Neural crest cell (in vitro differentiated cells): Measurements from ENCODE around the gene MEPCE. TPM values are rescaled to one million over a fixed set of nuclear protein-coding genes. Genes with fewer than 3 reads are reported as not detected.

Source experiments
- DNase-seq: peaks from one replicate; pipeline ENCODE4 v3.0.0; 2021; ENCODE audit warnings: low read depth, mixed read lengths, low spot score
- H3K27ac Mint-ChIP-seq: one replicate; pipeline ENCODE4 v1.8.0; 2021; ENCODE audit warnings: mild to moderate bottlenecking, mixed read lengths; ENCODE audit not compliant: unreplicated experiment
- H3K27me3 Mint-ChIP-seq: 2 replicates; pipeline ENCODE4 v1.8.0; 2021; ENCODE audit warnings: low read depth, mild to moderate bottlenecking, mixed read lengths
- H3K36me3 Mint-ChIP-seq: 2 replicates; pipeline ENCODE4 v1.8.0; 2021; ENCODE audit warnings: low read depth, mild to moderate bottlenecking, mixed read lengths
- H3K4me1 Mint-ChIP-seq: 2 replicates; pipeline ENCODE4 v1.8.0; 2021; ENCODE audit warnings: mixed read lengths
- H3K4me3 Mint-ChIP-seq: one replicate; pipeline ENCODE4 v1.8.0; 2021; ENCODE audit warnings: mild to moderate bottlenecking, mixed read lengths
- H3K9me3 Mint-ChIP-seq: 2 replicates; pipeline ENCODE4 v1.8.0; 2021; ENCODE audit warnings: mixed read lengths
- total RNA-seq: library from RNA; stranded (reverse); gene quantifications from 2 replicates; pipeline ENCODE4 v1.2.1, GENCODE V29; 2021
- TF ChIP-seq, protein P1 (sequence below): fragments of 200-600 bp; sonication (generic); conservative IDR thresholded peaks from 2 replicates; pipeline ENCODE4 v1.5.0; 2021; ENCODE audit warnings: antibody characterized with exemption, mild to moderate bottlenecking

The MEPCE gene
- total RNA-seq, 1 donor from 2014 or later = 49.8 TPM

DNA sequence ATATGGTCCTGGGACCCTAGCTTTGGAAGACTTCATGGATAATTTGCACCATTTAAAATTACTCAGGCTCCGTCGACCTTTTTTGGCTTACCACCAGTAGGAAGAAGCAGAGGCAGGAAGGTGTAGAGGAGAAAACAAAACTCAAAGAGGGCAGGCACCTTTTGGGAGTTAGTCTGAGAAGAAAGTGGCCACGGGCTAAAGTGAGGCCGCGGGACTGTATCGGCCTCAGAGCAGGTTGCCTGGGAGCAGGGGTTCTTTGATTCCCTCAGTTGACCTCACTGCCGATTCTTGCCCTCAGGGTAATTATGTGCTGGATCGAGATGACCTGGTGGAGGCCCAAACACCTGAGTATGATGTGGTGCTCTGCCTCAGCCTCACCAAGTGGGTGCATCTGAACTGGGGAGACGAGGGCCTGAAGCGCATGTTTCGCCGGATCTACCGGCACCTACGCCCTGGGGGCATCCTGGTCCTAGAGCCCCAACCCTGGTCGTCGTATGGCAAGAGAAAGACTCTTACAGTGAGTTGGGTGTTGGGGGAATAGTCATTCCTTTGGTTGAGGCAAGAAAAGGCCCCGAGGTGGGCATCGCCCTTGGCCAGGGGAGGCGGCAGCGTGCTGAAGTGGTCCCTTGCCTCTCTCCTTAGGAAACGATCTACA is 3.1 kb downstream of the MEPCE start:
- Mint-ChIP-seq H3K4me3 (peak overlapping the region; percentile 94), H3K9me3 (no peaks in the 10 kb centered on the region), H3K27me3 (peaks cover 27% of the 10 kb centered on the region), H3K36me3 (peaks cover 27% of the 10 kb centered on the region), H3K27ac (no peak overlapping the region), H3K4me1 (peaks cover 60% of the 10 kb centered on the region)
- DNase-seq = no peak
- TF ChIP-seq, protein P1, sequence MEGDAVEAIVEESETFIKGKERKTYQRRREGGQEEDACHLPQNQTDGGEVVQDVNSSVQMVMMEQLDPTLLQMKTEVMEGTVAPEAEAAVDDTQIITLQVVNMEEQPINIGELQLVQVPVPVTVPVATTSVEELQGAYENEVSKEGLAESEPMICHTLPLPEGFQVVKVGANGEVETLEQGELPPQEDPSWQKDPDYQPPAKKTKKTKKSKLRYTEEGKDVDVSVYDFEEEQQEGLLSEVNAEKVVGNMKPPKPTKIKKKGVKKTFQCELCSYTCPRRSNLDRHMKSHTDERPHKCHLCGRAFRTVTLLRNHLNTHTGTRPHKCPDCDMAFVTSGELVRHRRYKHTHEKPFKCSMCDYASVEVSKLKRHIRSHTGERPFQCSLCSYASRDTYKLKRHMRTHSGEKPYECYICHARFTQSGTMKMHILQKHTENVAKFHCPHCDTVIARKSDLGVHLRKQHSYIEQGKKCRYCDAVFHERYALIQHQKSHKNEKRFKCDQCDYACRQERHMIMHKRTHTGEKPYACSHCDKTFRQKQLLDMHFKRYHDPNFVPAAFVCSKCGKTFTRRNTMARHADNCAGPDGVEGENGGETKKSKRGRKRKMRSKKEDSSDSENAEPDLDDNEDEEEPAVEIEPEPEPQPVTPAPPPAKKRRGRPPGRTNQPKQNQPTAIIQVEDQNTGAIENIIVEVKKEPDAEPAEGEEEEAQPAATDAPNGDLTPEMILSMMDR = no peak

DNA sequence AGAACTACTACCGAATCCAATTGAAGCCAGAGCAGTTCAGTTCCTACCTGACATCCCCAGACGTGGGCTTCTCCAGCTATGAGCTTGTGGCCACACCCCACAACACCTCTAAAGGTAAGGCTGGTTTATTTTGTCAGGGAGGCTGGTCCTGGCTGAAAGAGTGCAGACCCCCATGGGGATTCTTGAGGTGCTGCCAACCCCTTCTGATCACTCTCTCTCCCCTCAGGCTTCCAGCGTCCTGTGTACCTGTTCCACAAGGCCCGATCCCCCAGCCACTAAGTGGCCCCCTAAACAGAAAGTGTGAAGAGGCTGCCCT is 3.6 kb downstream of the MEPCE start:
- Mint-ChIP-seq H3K27ac (no peak overlapping the region), H3K4me3 (peak overlapping the region; percentile 94)

GRCh38 chr7:100433592-100434296 is 4.1 kb downstream of the MEPCE start:
- no peak overlapping the region for H3K27ac Mint-ChIP-seq
- H3K4me1 Mint-ChIP-seq = peaks cover 52% of the 10 kb centered on the region
- DNase-seq = no peak
- TF ChIP-seq, protein P1 = no peak
- H3K36me3 Mint-ChIP-seq = peaks cover 27% of the 10 kb centered on the region
- H3K27me3 Mint-ChIP-seq = peaks cover 20% of the 10 kb centered on the region
- H3K4me3 Mint-ChIP-seq = peak overlapping the region; percentile 94
- no peaks in the 10 kb centered on the region for H3K9me3 Mint-ChIP-seq

More for the DNA sequence above, 3.6 kb downstream of the MEPCE start:
- DNase-seq = no peak
- H3K27me3 Mint-ChIP-seq = peaks cover 25% of the 10 kb centered on the region
- H3K4me1 Mint-ChIP-seq = peaks cover 57% of the 10 kb centered on the region
- peaks cover 27% of the 10 kb centered on the region for H3K36me3 Mint-ChIP-seq
- TF ChIP-seq, protein P1 = no peak
- H3K9me3 Mint-ChIP-seq = no peaks in the 10 kb centered on the region

DNA sequence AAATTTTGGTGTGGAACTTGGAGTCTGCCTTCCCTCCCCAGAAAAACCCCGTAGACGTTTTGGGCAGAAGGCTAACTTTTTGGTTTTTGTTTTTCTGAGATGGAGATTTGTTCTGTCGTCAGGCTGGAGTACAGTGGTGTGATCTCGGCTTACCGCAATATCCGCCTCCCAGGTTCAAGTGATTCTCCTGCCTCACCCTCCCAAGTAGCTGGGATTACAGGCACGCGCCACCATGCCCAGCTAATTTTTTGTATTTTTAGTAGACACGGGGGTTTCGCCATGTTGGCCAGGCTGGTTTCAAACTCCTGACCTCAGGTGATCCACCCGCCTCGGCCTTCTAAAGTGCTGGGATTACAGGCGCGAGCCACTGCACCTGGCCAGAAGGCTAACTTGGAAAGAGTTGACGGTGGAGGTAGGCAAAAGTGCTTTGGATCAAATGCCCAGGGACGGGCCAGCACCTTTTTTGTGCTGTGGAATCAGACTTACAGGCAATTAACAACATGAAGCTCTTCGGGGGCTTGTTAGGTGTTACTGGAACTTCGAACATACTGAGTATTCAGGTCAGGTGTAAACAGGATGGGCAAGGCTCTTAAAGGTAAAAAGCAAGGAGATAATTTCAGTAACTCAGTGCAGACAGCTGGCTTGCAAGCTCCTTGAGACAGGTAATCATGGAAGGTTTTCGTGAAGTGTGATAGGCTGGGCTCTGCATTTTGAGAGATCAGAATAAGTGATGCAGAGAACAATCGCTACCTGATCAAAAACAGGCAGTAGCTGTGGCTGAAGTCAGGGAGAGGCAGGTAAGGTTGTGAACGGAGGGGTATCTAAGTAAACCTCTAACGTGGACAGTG is 4.9 kb downstream of the MEPCE start:
- H3K9me3 Mint-ChIP-seq = no peaks in the 10 kb centered on the region
- H3K36me3 Mint-ChIP-seq = peaks cover 23% of the 10 kb centered on the region
- DNase-seq = no peak
- H3K27me3 Mint-ChIP-seq = peaks cover 12% of the 10 kb centered on the region
- H3K27ac Mint-ChIP-seq = no peak overlapping the region
- peak overlapping the region; percentile 94 for H3K4me3 Mint-ChIP-seq
- H3K4me1 Mint-ChIP-seq = peaks cover 44% of the 10 kb centered on the region
- TF ChIP-seq, protein P1 = no peak

DNA sequence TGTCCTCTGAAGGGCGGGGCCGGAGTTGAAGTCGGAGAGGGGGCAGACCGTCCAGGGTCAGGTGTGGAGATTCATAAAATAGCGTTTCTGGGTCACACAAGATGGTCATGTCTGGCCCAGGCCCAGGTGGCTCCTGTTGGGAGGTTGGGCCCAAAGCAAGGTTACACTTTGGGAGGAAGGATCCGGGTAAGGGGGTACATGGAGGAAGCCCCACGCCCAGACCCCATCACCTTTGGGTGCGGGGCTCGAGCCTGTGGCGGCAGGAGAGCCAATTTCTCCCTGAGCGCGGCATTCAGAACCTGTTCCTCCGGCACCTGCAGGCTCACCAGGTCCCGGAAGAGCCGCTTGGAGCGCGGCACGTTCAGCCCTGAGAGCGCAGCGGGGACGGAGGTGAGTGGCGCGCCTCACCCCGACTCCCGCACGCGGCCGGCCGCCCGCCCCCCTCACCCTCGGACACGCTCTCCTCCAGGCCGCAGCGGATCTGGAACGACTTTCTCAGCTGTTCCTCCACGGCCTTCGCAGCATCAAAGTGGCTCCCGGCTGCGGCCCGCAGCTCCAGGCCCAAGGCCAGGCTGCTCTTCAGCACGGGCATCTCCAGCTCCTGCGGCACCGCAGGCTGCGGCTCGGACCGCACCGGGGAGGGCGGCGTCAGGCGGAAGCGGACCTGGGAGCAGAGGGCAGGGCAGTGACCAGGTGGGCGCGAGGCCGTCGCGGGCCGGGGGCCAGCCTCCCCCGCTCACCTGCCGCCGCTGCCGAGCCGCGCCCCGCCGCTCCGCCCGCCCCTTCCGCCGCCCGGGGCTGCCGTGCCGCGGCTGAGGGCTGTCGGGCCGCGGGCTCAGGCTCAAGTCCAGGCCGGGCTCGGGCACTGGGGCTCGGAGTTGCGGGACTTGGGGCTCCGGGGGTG is 6.0 kb downstream of the MEPCE start:
- peak overlapping the region; percentile 99 for H3K4me3 Mint-ChIP-seq
- no peaks in the 10 kb centered on the region for H3K9me3 Mint-ChIP-seq
- peaks cover 39% of the 10 kb centered on the region for H3K4me1 Mint-ChIP-seq
- DNase-seq = no peak
- H3K27ac Mint-ChIP-seq = no peak overlapping the region
- TF ChIP-seq, protein P1 = no peak
- peaks cover 10% of the 10 kb centered on the region for H3K27me3 Mint-ChIP-seq
- H3K36me3 Mint-ChIP-seq = peaks cover 22% of the 10 kb centered on the region
